HG03135 (cell line): ENCODE data around the gene CSE1L.
"Not testable (repeated sequence)": the region's sequence is repeated elsewhere in the genome, so short reads cannot be mapped to it uniquely, and the experiment has no call there.

Experiments
- ATAC-seq: cut with Tn5 transposase; IDR thresholded peaks from one replicate; pipeline ENCODE4 v1.9.1; 2021; ENCODE audit warnings: mild to moderate bottlenecking, moderate library complexity; ENCODE audit not compliant: unreplicated experiment

CSE1L gene

DNA sequence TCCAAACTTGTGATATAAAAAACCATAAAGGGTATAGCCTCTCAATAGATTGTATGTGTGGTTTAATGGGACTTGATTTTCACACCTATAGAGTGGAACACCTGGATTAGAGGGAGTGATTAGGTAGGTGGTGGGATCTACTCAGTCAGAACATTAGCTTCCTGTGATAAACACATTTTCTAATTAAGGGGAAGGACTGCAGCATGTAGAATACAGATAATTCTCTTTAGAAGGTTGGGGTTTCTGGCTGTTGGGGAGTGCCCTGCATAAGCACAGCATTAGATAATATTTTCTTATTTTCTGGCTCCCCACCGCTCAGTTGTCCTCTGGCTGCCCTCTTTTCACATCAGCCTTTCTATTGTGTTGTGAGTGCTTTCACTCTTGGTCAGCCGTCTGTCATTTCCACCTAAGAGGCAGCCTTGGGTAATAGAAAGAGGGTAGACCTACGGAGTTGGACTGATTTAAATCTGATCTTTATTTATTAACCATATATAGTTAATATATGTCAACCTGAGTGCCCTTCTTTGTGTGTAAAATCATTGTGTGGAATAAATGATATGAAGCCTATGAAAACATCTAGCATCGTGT, 8.0 kb downstream of the CSE1L start:
- no peak for ATAC-seq

- ATAC-seq: no peak
Measured at GRCh38 chr20:49063279-49063678, 17.2 kb downstream of the CSE1L start.

GRCh38 chr20:49074521-49074920, 28.4 kb downstream of the CSE1L start:
- no peak for ATAC-seq

DNA sequence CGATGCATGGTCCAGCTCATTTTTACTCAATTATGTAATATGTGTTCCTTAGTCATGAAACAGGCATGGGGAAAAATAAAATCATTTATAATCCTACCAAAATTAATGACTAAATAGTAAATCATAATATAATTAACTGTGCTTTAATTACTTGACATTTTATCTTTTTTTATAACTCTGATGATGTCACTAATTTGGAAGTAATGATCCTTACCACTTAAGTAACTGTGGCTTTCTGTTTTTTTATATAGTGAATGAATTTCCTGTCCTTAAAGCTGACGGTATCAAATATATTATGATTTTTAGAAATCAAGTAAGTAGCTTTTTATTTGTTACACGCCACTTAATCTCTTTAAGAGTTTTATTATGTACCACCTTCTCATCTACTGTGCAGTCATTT, 32.2 kb downstream of the CSE1L start:
- ATAC-seq: no peak

GRCh38 chr20:49082295-49082694, 36.2 kb downstream of the CSE1L start:
- not testable (repeated sequence) for ATAC-seq

DNA sequence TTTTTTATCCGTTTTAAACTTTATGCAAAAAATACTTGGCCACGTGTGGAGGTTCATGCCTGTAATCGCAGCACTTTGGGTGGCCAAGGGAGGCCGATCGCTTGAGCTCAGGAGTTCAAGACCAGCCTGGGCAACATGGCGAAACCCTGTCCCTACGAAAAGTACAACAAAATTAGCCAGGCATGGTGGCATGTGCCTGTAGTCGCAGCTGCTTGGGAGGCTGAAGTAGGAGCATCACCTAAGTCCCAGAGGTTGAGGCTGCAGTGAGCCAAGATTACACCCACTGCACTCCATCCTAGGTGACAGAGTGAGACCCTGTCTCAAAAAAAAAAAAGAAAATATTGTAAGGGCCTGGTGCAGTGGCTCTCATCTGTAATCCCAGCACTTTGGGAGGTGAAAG, 45.0 kb downstream of the CSE1L start:
- no peak for ATAC-seq

DNA sequence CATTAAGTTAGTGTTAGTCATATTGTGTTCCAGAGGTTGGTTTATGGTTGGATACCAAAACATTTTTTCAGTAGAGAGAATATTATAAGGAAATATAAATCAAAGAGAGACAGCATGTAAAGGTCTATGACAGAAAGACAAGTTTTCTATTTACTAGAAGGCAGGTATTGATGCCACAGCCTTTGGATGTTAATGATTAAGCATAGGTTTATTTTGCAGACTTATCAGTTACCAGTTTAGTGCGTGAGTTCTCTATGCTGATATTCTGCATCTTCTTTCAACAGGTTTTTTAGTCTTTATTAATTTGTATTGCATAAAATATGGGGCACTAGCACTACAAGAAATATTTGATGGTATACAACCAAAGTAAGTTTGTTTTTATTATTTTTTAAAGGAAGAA, 45.6 kb downstream of the CSE1L start:
- no peak for ATAC-seq

DNA sequence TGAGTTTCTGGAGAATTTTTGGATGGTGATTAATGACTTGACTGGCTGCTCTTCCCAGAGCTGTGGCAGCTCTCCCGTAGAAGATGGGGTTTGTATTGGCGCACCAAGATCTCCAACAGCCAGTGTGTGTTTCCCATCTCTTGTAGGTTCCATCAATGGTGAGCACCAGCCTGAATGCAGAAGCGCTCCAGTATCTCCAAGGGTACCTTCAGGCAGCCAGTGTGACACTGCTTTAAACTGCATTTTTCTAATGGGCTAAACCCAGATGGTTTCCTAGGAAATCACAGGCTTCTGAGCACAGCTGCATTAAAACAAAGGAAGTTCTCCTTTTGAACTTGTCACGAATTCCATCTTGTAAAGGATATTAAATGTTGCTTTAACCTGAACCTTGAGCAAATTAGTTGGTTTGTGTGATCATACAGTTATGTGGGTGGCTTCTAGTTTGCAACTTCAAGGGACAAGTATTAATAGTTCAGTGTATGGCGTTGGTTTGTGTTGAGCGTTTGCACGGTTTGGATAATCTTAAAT, 50.2 kb downstream of the CSE1L start:
- ATAC-seq: no peak

DNA sequence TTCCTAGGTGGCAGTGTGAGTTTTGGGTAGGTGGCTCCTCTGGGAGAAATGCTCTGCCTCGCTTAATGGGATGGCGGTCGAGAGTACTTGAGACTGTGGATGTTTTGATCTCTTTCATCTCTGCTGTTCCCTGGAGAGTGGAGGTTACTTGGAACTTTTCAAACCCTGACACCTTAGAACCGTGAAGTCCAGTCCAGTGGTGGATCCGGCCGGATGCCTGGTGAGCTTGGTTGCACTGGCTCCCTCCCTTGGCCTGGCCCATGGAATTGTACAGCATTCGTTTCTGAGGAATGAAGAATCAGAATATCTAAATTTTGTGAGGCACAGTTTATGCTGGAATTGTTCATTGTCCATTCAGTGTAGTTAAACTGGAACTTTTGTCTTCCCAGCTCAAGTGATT, 51.0 kb downstream of the CSE1L start:
- ATAC-seq: no peak

DNA sequence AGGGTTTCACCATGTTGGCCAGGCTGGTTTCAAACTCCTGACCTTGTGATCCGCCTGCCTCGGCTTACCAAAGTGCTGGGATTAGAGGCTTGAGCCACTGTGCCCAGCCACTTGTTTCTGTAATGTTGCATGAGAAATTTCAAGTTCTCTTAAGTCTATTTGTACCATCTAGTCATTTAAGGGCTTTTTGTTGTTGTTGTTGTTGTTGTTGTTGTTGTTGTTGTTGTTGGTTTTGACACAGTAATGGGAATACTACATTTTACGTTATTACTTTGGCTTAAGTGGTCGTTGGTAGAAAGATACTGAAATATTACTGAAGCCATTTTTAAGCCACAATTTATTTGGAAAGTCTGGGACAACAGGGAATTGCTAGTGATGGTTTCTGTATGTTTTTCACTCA, 52.0 kb downstream of the CSE1L start:
- no peak for ATAC-seq

GRCh38 chr20:49099011-49099410, 52.9 kb downstream of the CSE1L start:
- no peak for ATAC-seq

GRCh38 chr20:49100292-49100691, 54.2 kb downstream of the CSE1L start:
- ATAC-seq: not testable (repeated sequence)

- no peak for ATAC-seq
Measured at GRCh38 chr20:49100972-49101371, 54.9 kb downstream of the CSE1L start.

GRCh38 chr20:49103019-49103418, 56.9 kb downstream of the CSE1L start:
- ATAC-seq: no peak

DNA sequence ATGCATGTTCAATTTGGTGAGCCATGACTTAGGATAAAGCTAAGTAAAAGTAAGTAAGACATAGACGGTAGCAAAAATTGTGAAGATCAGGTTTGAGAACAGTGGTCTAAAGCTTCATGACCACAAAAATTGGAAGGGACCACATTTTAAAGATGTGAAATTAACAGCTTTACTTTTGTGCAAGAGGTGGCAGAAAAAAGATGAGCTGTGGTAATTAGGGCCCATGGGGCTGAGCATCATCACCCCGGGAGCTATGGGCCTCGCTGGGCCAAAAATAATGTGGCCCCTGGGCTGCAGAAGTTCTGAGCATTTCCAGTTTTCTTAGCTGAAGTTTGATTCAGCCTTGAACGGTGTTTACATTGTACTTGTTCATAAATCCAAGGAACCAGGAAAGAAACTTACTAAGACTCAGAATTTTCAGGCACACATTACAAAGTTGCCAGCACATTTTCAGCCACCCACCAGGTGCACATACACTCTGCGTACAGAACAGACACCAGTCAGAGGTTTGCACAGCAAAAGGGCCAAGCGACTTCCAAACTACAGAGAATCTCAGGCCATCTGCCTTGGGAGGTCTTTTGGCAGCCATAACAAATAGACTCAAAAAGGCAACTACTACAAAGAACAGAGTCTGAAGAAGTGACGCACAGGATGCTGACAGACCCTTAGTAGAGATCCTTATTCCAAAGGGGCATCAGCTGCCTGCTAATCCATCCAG, 57.7 kb downstream of the CSE1L start:
- ATAC-seq: no peak

DNA sequence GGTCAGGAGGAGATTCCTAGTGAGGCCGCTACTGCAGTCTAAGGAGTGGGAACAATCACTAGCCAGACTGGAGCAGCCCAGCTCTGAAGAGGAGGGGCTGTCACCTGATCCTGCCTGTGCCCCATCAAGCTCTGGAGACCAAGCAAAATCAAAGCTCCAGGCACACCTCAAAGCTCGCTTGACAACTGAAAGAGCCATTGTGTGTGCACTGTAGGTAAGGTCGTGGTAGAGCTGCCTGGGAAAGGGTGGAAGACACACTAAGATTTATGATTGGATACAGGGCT, 58.2 kb downstream of the CSE1L start:
- ATAC-seq: no peak

DNA sequence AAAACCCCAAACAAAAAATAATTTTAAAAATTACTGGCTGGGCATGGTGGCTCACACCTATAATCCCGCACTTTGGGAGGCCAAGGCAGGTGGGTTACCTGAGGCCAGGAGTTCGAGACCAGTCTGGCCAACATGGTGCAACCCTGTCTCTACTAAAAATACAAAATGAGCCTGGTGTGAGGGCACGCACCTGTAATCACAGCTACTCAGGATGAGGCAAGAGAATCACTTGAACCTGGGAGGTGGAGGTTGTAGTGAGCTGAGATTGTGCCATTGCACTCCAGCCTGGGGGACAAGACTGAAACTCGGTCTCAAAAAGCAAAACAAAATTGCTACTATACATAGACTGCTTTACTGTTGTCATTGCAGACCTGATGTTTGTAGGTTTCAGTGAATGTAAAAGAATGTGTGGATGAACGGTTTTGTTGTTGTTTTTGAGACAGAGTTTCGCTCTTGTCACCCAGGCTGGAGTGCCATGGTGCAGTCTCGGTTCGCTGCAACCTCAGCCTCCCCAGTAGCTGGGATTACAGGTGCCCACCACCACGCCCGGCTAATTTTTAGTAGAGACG, 59.0 kb downstream of the CSE1L start:
- not testable (repeated sequence) for ATAC-seq

DNA sequence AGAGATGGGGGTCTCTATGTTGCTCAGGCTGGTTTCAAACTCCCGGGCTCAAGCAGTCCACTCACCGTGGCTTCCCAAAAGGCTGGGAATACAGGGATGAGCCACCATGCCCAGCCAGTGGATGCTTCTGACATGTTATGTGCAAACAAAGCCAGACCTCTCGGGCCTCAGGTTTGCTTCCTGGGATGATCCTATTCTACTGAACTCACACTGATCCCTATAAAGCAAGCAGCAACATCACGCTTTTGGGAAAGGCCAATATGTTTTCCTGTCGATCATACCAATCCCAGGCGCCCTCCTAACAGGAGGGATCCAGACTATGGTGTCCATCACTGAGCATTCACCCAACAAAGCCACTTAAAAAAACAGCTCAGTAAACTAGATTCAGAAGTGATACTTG, 60.2 kb downstream of the CSE1L start:
- no peak for ATAC-seq

DNA sequence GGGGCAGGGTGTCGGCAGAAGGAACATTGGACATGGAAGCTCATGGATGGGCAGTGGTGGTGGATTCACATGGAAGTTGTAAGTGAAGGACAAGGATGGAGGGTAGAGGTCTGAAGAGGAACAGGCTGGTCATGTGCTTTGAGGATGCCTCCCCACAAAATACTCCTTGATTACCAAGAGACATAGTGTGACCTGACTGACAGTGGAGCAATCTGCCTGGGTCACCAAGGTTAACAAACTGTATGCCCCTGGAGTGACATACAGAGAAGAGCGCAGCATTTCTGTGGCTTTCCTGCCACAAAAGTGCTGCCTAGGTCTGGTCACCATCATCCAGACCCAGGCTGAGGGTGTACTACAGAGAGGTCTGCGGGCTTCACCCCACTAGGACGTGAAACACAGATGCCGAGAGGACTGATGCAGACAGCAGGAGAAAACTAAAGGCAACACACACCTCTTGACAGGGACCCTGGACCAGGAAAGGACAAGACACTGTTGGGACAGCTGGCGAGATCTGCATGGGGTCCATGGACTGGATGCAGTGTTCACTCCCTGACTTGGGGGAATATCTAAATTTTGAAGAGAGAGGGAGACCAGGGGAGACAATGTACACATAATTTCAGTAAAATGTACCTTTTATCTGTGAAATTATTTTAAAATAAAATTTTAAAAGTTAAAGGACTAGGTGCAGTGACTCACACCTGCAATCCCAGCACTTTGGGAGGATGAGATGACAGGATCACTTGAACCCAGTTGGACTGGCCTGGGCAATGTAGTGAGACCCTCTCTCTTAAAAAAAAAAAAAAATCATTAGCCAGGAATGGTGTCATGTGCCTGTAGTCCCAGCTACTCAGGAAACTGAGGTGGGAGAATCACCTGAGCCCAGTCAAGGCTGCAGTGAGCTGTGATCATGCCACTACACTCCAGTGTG, 64.9 kb downstream of the CSE1L start:
- no peak for ATAC-seq

GRCh38 chr20:49112596-49113274, 66.6 kb downstream of the CSE1L start:
- ATAC-seq: no peak

- no peak for ATAC-seq
Measured at GRCh38 chr20:49115564-49115963, 69.5 kb downstream of the CSE1L start.
